Measurements from ENCODE around the gene SPRED2. TPM values are rescaled to one million over a fixed set of nuclear protein-coding genes. Genes with fewer than 3 reads are reported as not detected.

Gene SPRED2
- total RNA-seq, 4 donors from 2014 or later: 15.6 to 63.0 (median 44.8) TPM

DNA sequence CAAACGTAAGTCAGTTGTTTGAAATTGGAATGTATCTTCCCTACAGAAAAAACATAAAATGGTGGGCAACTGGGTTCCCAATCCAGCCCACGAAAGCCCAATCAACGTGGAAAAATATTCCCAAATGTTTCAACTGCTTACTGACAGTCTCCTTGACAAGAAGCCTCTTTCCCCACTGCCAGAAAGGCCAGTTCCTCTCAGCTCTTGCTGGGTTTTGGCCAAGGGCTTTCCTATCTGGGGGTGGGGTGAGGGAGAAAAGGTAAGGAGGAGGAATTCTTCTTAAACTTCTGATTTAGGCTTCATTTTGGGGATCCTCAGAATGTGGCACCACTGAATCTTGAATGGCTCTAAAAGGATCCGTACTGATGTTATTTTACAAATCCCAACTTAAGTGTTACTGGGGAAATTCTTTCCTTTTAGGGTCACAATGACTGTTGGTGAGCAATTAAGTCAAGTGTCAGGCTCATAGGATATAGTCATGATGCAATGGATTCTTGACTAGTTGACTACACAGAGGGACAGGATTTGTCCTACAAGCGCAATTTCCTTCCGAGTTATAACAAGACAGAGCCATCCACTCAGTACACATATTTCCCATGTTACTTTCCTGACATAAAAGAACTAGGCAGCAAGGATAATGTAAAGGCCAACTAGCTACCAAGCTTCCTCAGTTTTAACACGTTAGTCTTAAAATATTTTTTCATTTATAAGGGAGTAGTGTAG is 73.6 kb downstream of the SPRED2 start:
- TF ChIP-seq POLR2A (IDR thresholded peaks at IDR 0.05): no peak
- TF ChIP-seq, protein P1, sequence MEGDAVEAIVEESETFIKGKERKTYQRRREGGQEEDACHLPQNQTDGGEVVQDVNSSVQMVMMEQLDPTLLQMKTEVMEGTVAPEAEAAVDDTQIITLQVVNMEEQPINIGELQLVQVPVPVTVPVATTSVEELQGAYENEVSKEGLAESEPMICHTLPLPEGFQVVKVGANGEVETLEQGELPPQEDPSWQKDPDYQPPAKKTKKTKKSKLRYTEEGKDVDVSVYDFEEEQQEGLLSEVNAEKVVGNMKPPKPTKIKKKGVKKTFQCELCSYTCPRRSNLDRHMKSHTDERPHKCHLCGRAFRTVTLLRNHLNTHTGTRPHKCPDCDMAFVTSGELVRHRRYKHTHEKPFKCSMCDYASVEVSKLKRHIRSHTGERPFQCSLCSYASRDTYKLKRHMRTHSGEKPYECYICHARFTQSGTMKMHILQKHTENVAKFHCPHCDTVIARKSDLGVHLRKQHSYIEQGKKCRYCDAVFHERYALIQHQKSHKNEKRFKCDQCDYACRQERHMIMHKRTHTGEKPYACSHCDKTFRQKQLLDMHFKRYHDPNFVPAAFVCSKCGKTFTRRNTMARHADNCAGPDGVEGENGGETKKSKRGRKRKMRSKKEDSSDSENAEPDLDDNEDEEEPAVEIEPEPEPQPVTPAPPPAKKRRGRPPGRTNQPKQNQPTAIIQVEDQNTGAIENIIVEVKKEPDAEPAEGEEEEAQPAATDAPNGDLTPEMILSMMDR (IDR thresholded peaks at IDR 0.05): no peak
- intact Hi-C loops (cut with DNase I; ENCODE audit: low total_unique reads): no loop called here
- H3K27ac ChIP-seq: no peak overlapping the region

DNA sequence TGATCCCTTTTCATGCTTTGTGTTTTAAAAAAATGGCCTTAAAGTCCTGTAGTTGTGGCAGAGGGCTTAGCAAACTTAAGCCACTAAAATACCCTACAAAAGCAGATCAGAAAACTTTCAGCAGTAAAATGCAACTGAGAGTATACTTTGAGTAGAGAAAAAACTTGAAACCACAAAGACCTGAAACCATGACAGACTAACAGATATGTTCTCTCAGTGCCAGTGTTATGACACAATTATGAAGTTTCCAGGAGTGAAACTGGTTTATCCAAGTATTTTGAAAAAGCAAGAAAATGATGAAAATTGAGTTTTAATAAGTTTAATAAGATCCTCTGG is 74.5 kb downstream of the SPRED2 start:
- no peaks in the 10 kb centered on the region for H3K9me3 ChIP-seq
- H3K27me3 ChIP-seq: no peaks in the 10 kb centered on the region
- H3K4me1 ChIP-seq: no peaks in the 10 kb centered on the region
- no peak for DNase-seq
- no peak overlapping the region for H3K27ac ChIP-seq
- intact Hi-C loops (cut with DNase I; ENCODE audit: low total_unique reads): no loop called here
- no peak for TF ChIP-seq POLR2A (IDR thresholded peaks at IDR 0.05)
- TF ChIP-seq, protein P1 (IDR thresholded peaks at IDR 0.05): no peak
- no peak overlapping the region for H3K4me3 ChIP-seq
- H3K36me3 ChIP-seq: no peaks in the 10 kb centered on the region

More for the DNA sequence above, 73.6 kb downstream of the SPRED2 start:
- no peaks in the 10 kb centered on the region for H3K36me3 ChIP-seq
- H3K4me1 ChIP-seq: no peaks in the 10 kb centered on the region
- no peaks in the 10 kb centered on the region for H3K9me3 ChIP-seq
- H3K27me3 ChIP-seq: no peaks in the 10 kb centered on the region
- DNase-seq: no peak
- H3K4me3 ChIP-seq: no peak overlapping the region

DNA sequence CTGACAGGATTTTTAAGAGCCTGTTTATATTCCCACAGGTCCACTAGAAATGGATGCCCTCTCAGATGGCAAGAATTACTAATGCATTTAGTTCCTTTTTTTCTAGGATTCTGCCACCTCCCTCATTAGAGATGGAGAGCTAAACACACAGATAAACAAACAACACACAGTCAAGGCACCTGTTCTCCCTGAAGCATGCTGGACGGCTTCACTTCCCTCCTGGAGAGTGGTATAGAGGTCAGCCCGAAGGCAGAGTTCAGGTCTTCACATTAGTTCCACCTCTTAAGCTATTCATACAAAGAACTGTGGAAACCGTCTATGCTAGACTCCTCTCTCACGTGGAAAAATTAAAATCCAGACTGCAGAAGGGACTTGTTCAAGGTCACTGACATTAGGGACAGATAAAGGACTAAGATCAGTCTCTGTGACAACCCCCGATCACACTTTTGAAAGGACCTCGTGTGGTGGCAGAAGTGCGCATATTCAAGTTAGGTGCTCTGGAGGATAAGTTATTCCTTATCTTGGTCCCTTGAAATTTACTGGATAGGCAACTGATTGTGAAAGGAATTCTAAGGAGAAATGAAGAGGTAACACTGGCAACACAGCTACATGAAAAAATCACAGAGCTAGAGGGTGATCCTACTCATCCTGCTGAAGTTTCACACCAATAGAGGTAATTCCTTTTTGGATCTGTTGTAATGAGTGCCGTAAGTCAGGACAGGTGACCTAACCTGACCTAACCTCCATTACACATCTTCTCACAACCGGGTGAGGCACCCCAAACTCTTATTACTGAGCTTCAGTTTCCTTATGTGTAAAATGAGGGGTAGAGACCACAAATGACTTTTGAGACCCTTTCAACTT is 75.1 kb downstream of the SPRED2 start:
- no peak for DNase-seq
- Histone ChIP-seq H3K4me1 (no peaks in the 10 kb centered on the region), H3K27ac (no peak overlapping the region), H3K36me3 (no peaks in the 10 kb centered on the region), H3K27me3 (no peaks in the 10 kb centered on the region), H3K9me3 (no peaks in the 10 kb centered on the region), H3K4me3 (no peak overlapping the region)
- intact Hi-C loops (cut with DNase I; ENCODE audit: low total_unique reads): no loop called here
- TF ChIP-seq, protein P1 (IDR thresholded peaks at IDR 0.05): no peak
- no peak for TF ChIP-seq POLR2A (IDR thresholded peaks at IDR 0.05)

DNA sequence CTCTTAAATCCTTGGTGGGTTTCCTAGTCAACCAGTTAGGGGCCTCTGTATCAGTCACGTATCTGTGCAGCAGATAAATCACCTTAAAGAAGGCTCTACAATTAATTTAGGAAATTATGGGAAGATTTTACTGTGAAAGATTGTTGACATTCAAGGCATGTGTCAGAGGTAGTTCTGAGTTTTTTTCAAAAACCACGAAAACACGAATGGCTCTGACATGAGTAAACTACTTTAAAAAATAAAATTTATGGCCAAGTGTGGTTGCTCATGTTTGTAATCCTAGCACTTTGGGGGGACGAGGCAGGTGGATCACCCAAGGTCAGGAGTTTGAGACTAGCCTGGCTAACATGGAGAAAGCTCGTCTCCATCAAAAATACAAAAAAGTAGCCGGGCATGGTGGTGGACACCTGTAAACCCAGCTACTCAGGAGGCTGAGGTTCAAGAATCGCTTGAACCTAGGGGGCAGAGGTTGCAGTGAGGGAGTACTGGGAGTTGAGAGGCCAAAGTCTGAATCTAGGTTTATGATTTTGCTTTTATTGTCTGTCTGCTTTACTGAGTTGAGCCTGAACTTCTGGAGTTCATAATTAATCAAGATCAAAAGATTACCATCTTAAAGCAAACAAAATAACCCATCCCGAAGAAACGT is 77.1 kb downstream of the SPRED2 start:
- Histone ChIP-seq H3K9me3 (no peaks in the 10 kb centered on the region), H3K4me3 (no peak overlapping the region), H3K27me3 (no peaks in the 10 kb centered on the region), H3K36me3 (no peaks in the 10 kb centered on the region), H3K27ac (no peak overlapping the region), H3K4me1 (no peaks in the 10 kb centered on the region)
- TF ChIP-seq POLR2A (IDR thresholded peaks at IDR 0.05): no peak
- TF ChIP-seq, protein P1 (IDR thresholded peaks at IDR 0.05): no peak
- intact Hi-C loops (cut with DNase I; ENCODE audit: low total_unique reads): no loop called here
- DNase-seq: no peak

DNA sequence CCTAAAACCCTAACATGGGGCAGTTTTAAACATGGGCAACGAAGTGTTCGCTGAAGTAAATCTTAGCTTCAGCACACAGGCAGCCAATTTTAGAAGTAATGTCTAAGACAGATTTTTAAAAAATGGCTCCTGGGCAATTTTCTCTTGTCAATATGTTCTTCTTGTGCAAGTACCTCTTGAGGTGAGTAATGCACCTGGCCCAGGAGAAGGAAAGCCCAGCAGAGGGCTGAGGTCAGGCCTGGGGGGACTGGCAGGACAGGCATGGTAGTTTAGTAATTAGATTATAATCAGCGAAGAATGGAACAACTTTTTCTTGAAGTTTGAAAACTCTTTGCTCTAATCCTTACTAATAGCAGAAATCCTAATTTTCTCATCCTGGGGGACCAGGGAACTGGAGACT is 77.6 kb downstream of the SPRED2 start:
- Histone ChIP-seq H3K27ac (no peak overlapping the region), H3K36me3 (no peaks in the 10 kb centered on the region), H3K9me3 (no peaks in the 10 kb centered on the region), H3K27me3 (no peaks in the 10 kb centered on the region), H3K4me3 (no peak overlapping the region), H3K4me1 (no peaks in the 10 kb centered on the region)
- TF ChIP-seq, protein P1 (IDR thresholded peaks at IDR 0.05): no peak
- no peak for TF ChIP-seq POLR2A (IDR thresholded peaks at IDR 0.05)
- DNase-seq: no peak
- intact Hi-C loops (cut with DNase I; ENCODE audit: low total_unique reads): no loop called here

All from uterus (tissue), 4 donors.